SK-N-SH (cell line): ENCODE measurements around the gene ZSWIM5. TPM values are rescaled to one million over a fixed set of nuclear protein-coding genes. Genes with fewer than 3 reads are reported as not detected.

ENCODE experiments used
- CTCF ChIA-PET: fragments of 300-600, 350-600 bp; formaldehyde crosslinking; extraction: SDS; loops from one replicate; lab custom pipeline; 2021; lab: Yijun Ruan, JAX
- POLR2A ChIA-PET: fragments of 350-600 bp; sonication (Branson Sonifier 250); formaldehyde crosslinking; extraction: SDS; loops from one replicate; lab custom pipeline; 2020; ENCODE audit warnings: antibody characterized with exemption, inconsistent platforms; lab: Yijun Ruan, JAX
- DNase-seq: peaks from one replicate; pipeline ENCODE4 v3.0.0; 2012
- H2AFZ ChIP-seq: fragments of 200-600 bp; sonication (generic); 2 replicates; pipeline ENCODE4 v1.8.1; 2016; ENCODE audit warnings: antibody characterized with exemption, mild to moderate bottlenecking, low read depth
- H3F3A ChIP-seq: fragments of 200-600 bp; sonication (generic); replicated peaks from 2 replicates; pipeline ENCODE3; 2016; ENCODE audit warnings: antibody characterized with exemption, mild to moderate bottlenecking; ENCODE audit not compliant: insufficient read depth
- H3K27ac ChIP-seq, 2 experiments: fragments of 200-500 bp in 1 of 2; fragments of 200-600 bp in 1 of 2; sonication (Bioruptor generic) in 1 of 2; sonication (generic), shearing (Covaris generic) in 1 of 2; 2 replicates each; pipeline versions ENCODE4 v1.5.1 to v1.6.1; 2014 to 2016; ENCODE audit warnings: low read depth in 2 of 2, inconsistent platforms in 1 of 2, low read length in 1 of 2, mild to moderate bottlenecking in 1 of 2, mixed read lengths in 1 of 2
- H3K27me3 ChIP-seq: fragments of 200-600 bp; sonication (generic), shearing (Covaris generic); 2 replicates; pipeline ENCODE4 v1.6.1; 2016; ENCODE audit warnings: mixed run types; ENCODE audit not compliant: insufficient read depth
- H3K36me3 ChIP-seq, 2 experiments: fragments of 200-500 bp in 1 of 2; fragments of 200-600 bp in 1 of 2; sonication (Bioruptor generic) in 1 of 2; sonication (generic) in 1 of 2; replicated peaks in 1 of 2; 2 replicates each; pipeline versions ENCODE3 to v1.5.1; 2014 to 2016; ENCODE audit warnings: low read length in 1 of 2, mild to moderate bottlenecking in 1 of 2; ENCODE audit not compliant: insufficient read depth in 2 of 2, control insufficient read depth in 1 of 2
- H3K4me1 ChIP-seq, 2 experiments: fragments of 200-500 bp in 1 of 2; fragments of 200-600 bp in 1 of 2; sonication (Bioruptor generic) in 1 of 2; sonication (generic), shearing (Covaris generic) in 1 of 2; 2 replicates each; pipeline versions ENCODE4 v1.5.1 to v1.6.1; 2014 to 2016; ENCODE audit warnings: low read depth in 1 of 2, low read length in 1 of 2, mixed run types in 1 of 2; ENCODE audit not compliant: insufficient read depth in 2 of 2, control insufficient read depth in 1 of 2
- H3K4me2 ChIP-seq: fragments of 200-600 bp; sonication (generic), shearing (Covaris generic); 2 replicates; pipeline ENCODE4 v1.6.1; 2017; ENCODE audit warnings: mixed run types
- H3K4me3 ChIP-seq, 2 experiments: fragments of 200-500 bp in 1 of 2; fragments of 200-600 bp in 1 of 2; sonication (Bioruptor generic) in 1 of 2; sonication (generic), shearing (Covaris generic) in 1 of 2; 2 replicates each; pipeline versions ENCODE4 v1.5.1 to v1.8.1; 2014 to 2016; ENCODE audit warnings: low read depth in 2 of 2, inconsistent platforms in 1 of 2, low read length in 1 of 2, mild to moderate bottlenecking in 1 of 2, mixed read lengths in 1 of 2, moderate library complexity in 1 of 2
- H3K79me2 ChIP-seq: fragments of 200-600 bp; sonication (generic); 2 replicates; pipeline ENCODE4 v1.8.1; 2017; ENCODE audit warnings: mild to moderate bottlenecking; ENCODE audit not compliant: insufficient read depth
- H3K9ac ChIP-seq: fragments of 200-600 bp; sonication (generic); 2 replicates; pipeline ENCODE4 v1.6.1; 2017; ENCODE audit warnings: mixed run types
- H3K9me2 ChIP-seq: fragments of 200-600 bp; sonication (generic); 2 replicates; pipeline ENCODE4 v1.6.1; 2017; ENCODE audit warnings: mixed run types
- H3K9me3 ChIP-seq: fragments of 200-600 bp; sonication (generic); 2 replicates; pipeline ENCODE4 v1.6.1; 2017; ENCODE audit warnings: mixed run types, mild to moderate bottlenecking, moderate library complexity
- H4K20me1 ChIP-seq: fragments of 200-600 bp; sonication (generic); 2 replicates; pipeline ENCODE4 v1.6.1; 2017; ENCODE audit warnings: mild to moderate bottlenecking, mixed run types; ENCODE audit not compliant: insufficient read depth
- CHD2 ChIP-seq: fragments of 150-350 bp; IDR thresholded peaks from 2 replicates; pipeline ENCODE4 v1.6.1; 2018; ENCODE audit warnings: low read length; ENCODE audit not compliant: partially characterized antibody
- EZH2phosphoT487 ChIP-seq: fragments of 200-600 bp; sonication (generic); IDR thresholded peaks from 2 replicates; pipeline ENCODE4 v1.6.1; 2017; ENCODE audit warnings: low read depth, mixed run types, mild to moderate bottlenecking, antibody characterized with exemption, moderate library complexity, borderline replicate concordance
- FOXJ3 ChIP-seq: sonication (generic); formaldehyde crosslinking; IDR thresholded peaks from 2 replicates; pipeline ENCODE4 v1.5.1; 2020; ENCODE audit warnings: mild to moderate bottlenecking, missing genetic modification reagents
- GATA2 ChIP-seq: sonication (generic); formaldehyde crosslinking; IDR thresholded peaks from 2 replicates; pipeline ENCODE4 v1.5.0; 2020; ENCODE audit warnings: mild to moderate bottlenecking, missing genetic modification reagents
- MEF2A ChIP-seq: IDR thresholded peaks from 2 replicates; pipeline ENCODE4 v1.4.0; 2012; ENCODE audit warnings: low read depth, borderline replicate concordance
- MXI1 ChIP-seq: IDR thresholded peaks from 2 replicates; pipeline ENCODE4 v1.6.1; 2012; ENCODE audit warnings: mild to moderate bottlenecking, low read depth, low read length, improper control_type of control experiment
- NFIC ChIP-seq: IDR thresholded peaks from 2 replicates; pipeline ENCODE4 v1.4.0; 2012; ENCODE audit warnings: borderline replicate concordance
- POLR2AphosphoS5 ChIP-seq: IDR thresholded peaks from 2 replicates; pipeline ENCODE4 v1.6.1; 2012; ENCODE audit warnings: low read depth, low read length
- RFX5 ChIP-seq: IDR thresholded peaks from 2 replicates; pipeline ENCODE4 v1.6.1; 2012; ENCODE audit warnings: mild to moderate bottlenecking, improper control_type of control experiment, low read length
- SIN3A ChIP-seq: IDR thresholded peaks from 2 replicates; pipeline ENCODE4 v1.6.1; 2012; ENCODE audit warnings: low read depth, mild to moderate bottlenecking, low read length, moderate library complexity, borderline replicate concordance
- SMC3 ChIP-seq: IDR thresholded peaks from 2 replicates; pipeline ENCODE4 v1.6.1; 2012; ENCODE audit warnings: low read depth, low read length, improper control_type of control experiment
- WGBS: methylation state at CpG from one replicate; pipeline ENCODE4 v1.1.6; 2017; ENCODE audit warnings: low lambda C conversion rate; 5-methylcytosine and 5-hydroxymethylcytosine counted together
- polyA plus RNA-seq, 3 experiments: library from polyadenylated mRNA; depleted of rRNA; stranded (reverse); fragments of >200 nt; gene quantifications; 2 replicates each; pipeline ENCODE4 v1.2.3, GENCODE V29; 2012
- TF ChIP-seq, protein P1 (sequence below): IDR thresholded peaks from 2 replicates; pipeline ENCODE4 v1.6.1; 2012; ENCODE audit warnings: mild to moderate bottlenecking, low read depth, low read length, moderate library complexity
- TF ChIP-seq, protein P2 (sequence below): IDR thresholded peaks from 2 replicates; pipeline ENCODE4 v1.4.0; 2012; ENCODE audit warnings: low read depth

The ZSWIM5 gene
- polyA plus RNA-seq, 1 of the 3 experiments (the other 2 are of a cell fraction) = 0.07 TPM

GRCh38 chr1:45206808-45207623 lies 611 bp upstream of the ZSWIM5 start:
- no peak overlapping the region for H3K9ac ChIP-seq
- no peak for TF ChIP-seq EZH2phosphoT487
- no peak for TF ChIP-seq POLR2AphosphoS5
- no peak for TF ChIP-seq SMC3
- no peak for TF ChIP-seq SIN3A
- peak; percentile 25; the same call in 1 of the 2 replicates for TF ChIP-seq GATA2
- TF ChIP-seq NFIC = no peak
- TF ChIP-seq MXI1 = peak; percentile 38; the same call in 1 of the 2 replicates
- TF ChIP-seq FOXJ3 (CRISPR knock-in tag) = no peak
- TF ChIP-seq MEF2A = no peak

DNA sequence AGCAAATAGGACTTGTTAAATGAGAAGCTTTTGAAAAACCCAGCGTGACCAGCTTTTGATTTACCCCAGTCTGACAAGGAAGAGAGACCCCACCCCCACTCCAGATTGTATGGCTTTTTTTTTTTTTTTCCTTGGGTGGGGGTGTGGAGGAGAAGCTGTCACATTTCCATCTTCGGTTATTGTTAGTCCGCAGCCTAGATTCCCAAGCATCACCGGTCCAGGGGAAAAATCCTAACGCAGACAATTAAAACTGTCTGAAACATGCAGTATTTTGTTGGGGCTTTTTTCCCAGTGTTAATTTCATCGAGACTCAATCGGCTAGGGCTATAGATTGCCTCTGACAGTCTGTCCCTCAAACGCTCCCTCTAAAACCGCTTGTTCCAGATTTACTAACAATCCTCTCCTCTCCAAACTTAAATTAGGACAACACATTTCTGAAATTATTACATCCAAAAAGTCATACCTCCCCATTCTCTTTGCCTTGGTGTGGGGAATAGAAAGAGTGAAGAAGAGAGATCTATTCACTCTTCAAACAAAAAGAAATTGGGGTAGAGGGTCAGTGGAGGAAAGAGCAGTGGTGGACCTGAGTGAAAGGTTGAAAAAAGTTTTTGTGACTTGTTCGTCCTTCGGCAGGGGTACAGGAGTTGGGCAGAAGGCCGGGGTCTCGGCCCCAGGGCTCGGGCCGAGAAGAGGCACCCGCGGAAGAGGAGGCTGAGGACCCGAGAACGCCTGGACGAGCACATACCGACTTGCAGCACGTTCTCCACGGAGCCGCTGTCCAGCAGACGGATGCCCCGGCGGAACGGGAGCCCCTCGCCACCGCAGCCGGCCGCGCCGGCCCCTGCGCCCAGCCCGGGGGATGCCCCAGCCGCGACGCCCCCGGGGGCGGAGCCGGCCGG lies 1.1 kb downstream of the ZSWIM5 start:
- Histone ChIP-seq H3K9me2 (no peaks in the 10 kb centered on the region), H3K27me3 (peaks cover 42% of the 10 kb centered on the region; the same call in 1 of the 2 replicates), H2AFZ (no peak overlapping the region), H3F3A (peaks cover 10% of the 10 kb centered on the region), H3K36me3 (no peaks in the 10 kb centered on the region), H3K4me3 (peak overlapping the region in 1 of 2 experiments; percentile 69; a peak in 3 of 4 replicates), H3K4me1 (peaks cover 0 to 3% of the 10 kb centered on the region in 2 experiments; a peak in 2 of 4 replicates), H3K9me3 (no peaks in the 10 kb centered on the region), H3K27ac (peak overlapping the region in 1 of 2 experiments; percentile 87; a peak in 2 of 4 replicates), H3K79me2 (no peaks in the 10 kb centered on the region), H4K20me1 (no peaks in the 10 kb centered on the region), H3K9ac (no peak overlapping the region)
- 6% methylated on average over 16 of the region's 43 CpGs for WGBS
- peak; percentile 63 for DNase-seq
- CTCF ChIA-PET = interaction anchor here (0.7 to 3.3 kb wide), 7 partner anchors 10 to 191 kb away, joined by 3 to 14 read pairs (median 3); no protein-coding TSS in a partner anchor
- TF ChIP-seq CHD2 (peak; percentile 40), RFX5 (no peak)
- TF ChIP-seq, protein P1, sequence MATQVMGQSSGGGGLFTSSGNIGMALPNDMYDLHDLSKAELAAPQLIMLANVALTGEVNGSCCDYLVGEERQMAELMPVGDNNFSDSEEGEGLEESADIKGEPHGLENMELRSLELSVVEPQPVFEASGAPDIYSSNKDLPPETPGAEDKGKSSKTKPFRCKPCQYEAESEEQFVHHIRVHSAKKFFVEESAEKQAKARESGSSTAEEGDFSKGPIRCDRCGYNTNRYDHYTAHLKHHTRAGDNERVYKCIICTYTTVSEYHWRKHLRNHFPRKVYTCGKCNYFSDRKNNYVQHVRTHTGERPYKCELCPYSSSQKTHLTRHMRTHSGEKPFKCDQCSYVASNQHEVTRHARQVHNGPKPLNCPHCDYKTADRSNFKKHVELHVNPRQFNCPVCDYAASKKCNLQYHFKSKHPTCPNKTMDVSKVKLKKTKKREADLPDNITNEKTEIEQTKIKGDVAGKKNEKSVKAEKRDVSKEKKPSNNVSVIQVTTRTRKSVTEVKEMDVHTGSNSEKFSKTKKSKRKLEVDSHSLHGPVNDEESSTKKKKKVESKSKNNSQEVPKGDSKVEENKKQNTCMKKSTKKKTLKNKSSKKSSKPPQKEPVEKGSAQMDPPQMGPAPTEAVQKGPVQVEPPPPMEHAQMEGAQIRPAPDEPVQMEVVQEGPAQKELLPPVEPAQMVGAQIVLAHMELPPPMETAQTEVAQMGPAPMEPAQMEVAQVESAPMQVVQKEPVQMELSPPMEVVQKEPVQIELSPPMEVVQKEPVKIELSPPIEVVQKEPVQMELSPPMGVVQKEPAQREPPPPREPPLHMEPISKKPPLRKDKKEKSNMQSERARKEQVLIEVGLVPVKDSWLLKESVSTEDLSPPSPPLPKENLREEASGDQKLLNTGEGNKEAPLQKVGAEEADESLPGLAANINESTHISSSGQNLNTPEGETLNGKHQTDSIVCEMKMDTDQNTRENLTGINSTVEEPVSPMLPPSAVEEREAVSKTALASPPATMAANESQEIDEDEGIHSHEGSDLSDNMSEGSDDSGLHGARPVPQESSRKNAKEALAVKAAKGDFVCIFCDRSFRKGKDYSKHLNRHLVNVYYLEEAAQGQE = peak; percentile 90
- TF ChIP-seq, protein P2, sequence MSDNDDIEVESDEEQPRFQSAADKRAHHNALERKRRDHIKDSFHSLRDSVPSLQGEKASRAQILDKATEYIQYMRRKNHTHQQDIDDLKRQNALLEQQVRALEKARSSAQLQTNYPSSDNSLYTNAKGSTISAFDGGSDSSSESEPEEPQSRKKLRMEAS = 0 out of 2 replicates have a peak, but pooled peaks have one; percentile 4
- TF ChIP-seq, all 33 proteins: peak for 3
- POLR2A ChIA-PET = interaction anchor here (1.1 to 1.3 kb wide), 2 partner anchors 95 to 187 kb away, joined by 4 to 7 read pairs; no protein-coding TSS in a partner anchor
- no peak overlapping the region for H3K4me2 ChIP-seq

More at GRCh38 chr1:45206808-45207623, 611 bp upstream of the ZSWIM5 start:
- no peak overlapping the region for H3K27ac ChIP-seq
- H3K9me2 ChIP-seq = no peaks in the 10 kb centered on the region
- DNase-seq = no peak
- H3K4me3 ChIP-seq = peak overlapping the region; percentile 54 to 69
- H3K9me3 ChIP-seq = no peaks in the 10 kb centered on the region
- no peaks in the 10 kb centered on the region for H3K36me3 ChIP-seq
- peak overlapping the region; percentile 83 for H3K4me2 ChIP-seq
- WGBS = 14% methylated on average over 18 of the region's 18 CpGs
- H3K79me2 ChIP-seq = no peaks in the 10 kb centered on the region
- POLR2A ChIA-PET = interaction anchor here (0.6 to 1.3 kb wide), 3 partner anchors 121 to 189 kb away, joined by 3 to 4 read pairs (median 3); no protein-coding TSS in a partner anchor
- H4K20me1 ChIP-seq = no peaks in the 10 kb centered on the region
- H3K27me3 ChIP-seq = peaks cover 42% of the 10 kb centered on the region; the same call in 1 of the 2 replicates
- CTCF ChIA-PET = interaction anchor here (0.7 to 3.3 kb wide), 6 partner anchors 10 to 197 kb away, joined by 3 to 14 read pairs (median 3); no protein-coding TSS in a partner anchor
- peaks cover 0 to 3% of the 10 kb centered on the region in 2 experiments; a peak in 2 of 4 replicates for H3K4me1 ChIP-seq
- peak overlapping the region; percentile 76; the same call in 1 of the 2 replicates for H2AFZ ChIP-seq
- H3F3A ChIP-seq = peaks cover 10% of the 10 kb centered on the region
